ENCODE measurements around the gene SCLT1.

DNA sequence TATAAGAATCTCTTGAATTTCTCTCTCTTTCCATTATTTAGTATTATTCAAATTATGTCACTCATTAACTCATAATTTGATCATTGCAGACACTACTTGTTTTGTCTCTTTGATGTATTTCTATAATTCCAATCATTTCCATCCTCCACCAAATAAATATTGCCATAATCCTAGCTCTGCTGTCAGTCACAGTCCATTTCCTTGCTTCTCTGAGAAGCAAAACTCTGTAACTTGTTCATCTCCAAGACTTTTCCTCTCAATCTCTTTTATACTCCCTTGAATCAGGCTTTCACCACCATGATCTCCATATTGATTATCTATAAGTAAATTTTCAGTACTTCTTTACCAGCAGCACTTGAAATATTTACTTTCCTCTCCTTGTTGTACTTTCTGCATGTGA, 135.9 kb downstream of the SCLT1 start:
- TF ChIP-seq CTCF (IDR thresholded peaks at IDR 0.05; ENCODE audit: low read length): no peak
- TF ChIP-seq EZH2 (optimal IDR thresholded peaks at IDR 0.05; ENCODE audit: low read depth, low read length): no peak
- no peak for TF ChIP-seq EZH2phosphoT487 (IDR thresholded peaks at IDR 0.05; ENCODE audit: low read length)
